Fibroblast of the aortic adventitia (primary cell): ENCODE measurements around the gene TNS4. TPM values are rescaled to one million over a fixed set of nuclear protein-coding genes. Genes with fewer than 3 reads are reported as not detected.

ENCODE experiments used
- DNase-seq: peaks from one replicate; pipeline ENCODE4 v3.0.0-alpha.2; 2010; ENCODE audit warnings: low read depth
- H3K4me3 ChIP-seq: 2 replicates; pipeline ENCODE4 v1.5.1; 2011; ENCODE audit warnings: low read depth, mild to moderate bottlenecking, control low read depth, low read length, moderate library complexity
- CTCF ChIP-seq: IDR thresholded peaks from 2 replicates; pipeline ENCODE4 v1.5.1; 2011; ENCODE audit warnings: mild to moderate bottlenecking, low read length, control low read depth, inconsistent platforms; ENCODE audit not compliant: insufficient read depth
- total RNA-seq: library from RNA; depleted of rRNA; stranded (reverse); fragments of >200 nt; gene quantifications from 2 replicates; pipeline ENCODE4 v1.2.3, GENCODE V29; 2012; ENCODE audit warnings: low replicate concordance

The TNS4 gene
- total RNA-seq, 1 donor, result not detected

GRCh38 chr17:40516581-40517285 is 15.3 kb upstream of the TNS4 start:
- DNase-seq, result no peak
- no peak for TF ChIP-seq CTCF
- no peak overlapping the region for H3K4me3 ChIP-seq

GRCh38 chr17:40515491-40516041 is 14.1 kb upstream of the TNS4 start:
- no peak overlapping the region for H3K4me3 ChIP-seq
- DNase-seq, result no peak
- TF ChIP-seq CTCF, result no peak

GRCh38 chr17:40515011-40515410 is 13.6 kb upstream of the TNS4 start:
- no peak for TF ChIP-seq CTCF
- no peak overlapping the region for H3K4me3 ChIP-seq
- no peak for DNase-seq

- no peak for TF ChIP-seq CTCF
- no peak for DNase-seq
- no peak overlapping the region for H3K4me3 ChIP-seq
Measured at GRCh38 chr17:40514013-40514875, 12.8 kb upstream of the TNS4 start.

GRCh38 chr17:40511667-40512220 is 10.3 kb upstream of the TNS4 start:
- no peak for TF ChIP-seq CTCF
- H3K4me3 ChIP-seq, result no peak overlapping the region
- DNase-seq, result no peak

- no peak for DNase-seq
- no peak for TF ChIP-seq CTCF
- no peak overlapping the region for H3K4me3 ChIP-seq
Measured at GRCh38 chr17:40511136-40511535, 9.7 kb upstream of the TNS4 start.
